Thyroid gland (tissue), 4 donors: ENCODE results near the gene SLC7A5.
"Not testable (repeated sequence)": the region's sequence is repeated elsewhere in the genome, so short reads cannot be mapped to it uniquely, and the experiment has no call there.

Experiments used
- POLR2A ChIP-seq, 2 donors: fragments of 450-650 bp; IDR thresholded peaks; one replicate each; pipeline ENCODE4 v1.6.1; 2017; ENCODE audit warnings: antibody characterized with exemption in 2 of 2, mild to moderate bottlenecking in 2 of 2, moderate library complexity in 1 of 2
- TF ChIP-seq, protein P1 (sequence below), 6 experiments: fragments of 200-600 bp in 3 of 6; fragments of 450-650 bp in 3 of 6; sonication (generic) in 3 of 6; IDR thresholded peaks; one replicate each; pipeline ENCODE4 v1.5.1; 2016 to 2019; ENCODE audit warnings: antibody characterized with exemption in 6 of 6, mild to moderate bottlenecking in 2 of 6, inconsistent platforms in 1 of 6, moderate library complexity in 1 of 6

DNA sequence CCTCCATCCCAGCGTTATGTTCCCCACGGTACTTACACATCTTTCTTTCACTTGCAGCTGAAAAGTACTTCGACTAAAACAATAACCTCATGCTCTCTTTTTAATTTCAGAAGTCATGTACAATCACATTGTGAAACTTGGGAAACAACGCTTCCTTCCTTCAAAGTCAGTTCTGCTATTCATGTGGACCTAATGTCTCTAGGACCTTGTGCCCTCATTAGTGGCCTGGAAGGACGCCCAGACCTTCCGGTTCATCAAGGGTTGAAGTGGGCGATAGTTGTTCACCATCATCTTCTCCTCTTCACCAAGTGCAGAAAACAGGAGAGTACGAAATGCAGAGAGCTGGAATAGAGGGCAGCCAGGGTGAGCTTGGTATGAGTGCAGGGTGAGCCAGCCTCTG is 18.6 kb upstream of the SLC7A5 start:
- TF ChIP-seq, protein P1, sequence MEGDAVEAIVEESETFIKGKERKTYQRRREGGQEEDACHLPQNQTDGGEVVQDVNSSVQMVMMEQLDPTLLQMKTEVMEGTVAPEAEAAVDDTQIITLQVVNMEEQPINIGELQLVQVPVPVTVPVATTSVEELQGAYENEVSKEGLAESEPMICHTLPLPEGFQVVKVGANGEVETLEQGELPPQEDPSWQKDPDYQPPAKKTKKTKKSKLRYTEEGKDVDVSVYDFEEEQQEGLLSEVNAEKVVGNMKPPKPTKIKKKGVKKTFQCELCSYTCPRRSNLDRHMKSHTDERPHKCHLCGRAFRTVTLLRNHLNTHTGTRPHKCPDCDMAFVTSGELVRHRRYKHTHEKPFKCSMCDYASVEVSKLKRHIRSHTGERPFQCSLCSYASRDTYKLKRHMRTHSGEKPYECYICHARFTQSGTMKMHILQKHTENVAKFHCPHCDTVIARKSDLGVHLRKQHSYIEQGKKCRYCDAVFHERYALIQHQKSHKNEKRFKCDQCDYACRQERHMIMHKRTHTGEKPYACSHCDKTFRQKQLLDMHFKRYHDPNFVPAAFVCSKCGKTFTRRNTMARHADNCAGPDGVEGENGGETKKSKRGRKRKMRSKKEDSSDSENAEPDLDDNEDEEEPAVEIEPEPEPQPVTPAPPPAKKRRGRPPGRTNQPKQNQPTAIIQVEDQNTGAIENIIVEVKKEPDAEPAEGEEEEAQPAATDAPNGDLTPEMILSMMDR (IDR thresholded peaks at IDR 0.05), result not testable (repeated sequence)
- not testable (repeated sequence) for TF ChIP-seq POLR2A (IDR thresholded peaks at IDR 0.05)
